GM23338 (cell line): ENCODE measurements around the gene RPTOR. TPM values are rescaled to one million over a fixed set of nuclear protein-coding genes. Genes with fewer than 3 reads are reported as not detected.

Experiments
- ATAC-seq: fragments of 200-7000 bp; cut with Tn5 transposase; 3 replicates; pipeline ENCODE4 v1.9.1; 2020
- DNase-seq: peaks from one replicate; pipeline ENCODE4 v3.0.0-alpha.2; 2015; ENCODE audit warnings: low spot score
- H2AFZ ChIP-seq: fragments of 200-600 bp; sonication (generic); 2 replicates; pipeline ENCODE4 v1.8.0; 2016; ENCODE audit warnings: antibody characterized with exemption, mild to moderate bottlenecking, moderate library complexity
- H3F3A ChIP-seq: fragments of 200-600 bp; sonication (generic); replicated peaks from 2 replicates; pipeline ENCODE4 v1.8.0; 2017; ENCODE audit warnings: antibody characterized with exemption, mixed run types, low read depth
- H3K27ac ChIP-seq: fragments of 200-600 bp; sonication (generic); 2 replicates; pipeline ENCODE4 v1.6.1; 2016; ENCODE audit warnings: low read depth
- H3K27me3 ChIP-seq: fragments of 200-600 bp; sonication (generic); 2 replicates; pipeline ENCODE4 v1.8.0; 2016; ENCODE audit warnings: mild to moderate bottlenecking, mixed run types, moderate library complexity; ENCODE audit not compliant: insufficient read depth
- H3K36me3 ChIP-seq: fragments of 200-600 bp; sonication (generic); 2 replicates; pipeline ENCODE4 v1.8.0; 2016; ENCODE audit warnings: mild to moderate bottlenecking; ENCODE audit not compliant: insufficient read depth
- H3K4me1 ChIP-seq: fragments of 200-600 bp; sonication (generic); 2 replicates; pipeline ENCODE4 v1.8.0; 2016; ENCODE audit warnings: mild to moderate bottlenecking, moderate library complexity; ENCODE audit not compliant: insufficient read depth
- H3K4me2 ChIP-seq: fragments of 200-600 bp; sonication (generic); 2 replicates; pipeline ENCODE4 v1.7.1; 2017; ENCODE audit warnings: mixed run types
- H3K4me3 ChIP-seq: fragments of 200-600 bp; sonication (generic); 2 replicates; pipeline ENCODE4 v1.6.1; 2016; ENCODE audit warnings: mixed run types
- H3K79me2 ChIP-seq: fragments of 200-600 bp; sonication (generic); replicated peaks from 2 replicates; pipeline ENCODE4 v1.8.0; 2017; ENCODE audit warnings: mild to moderate bottlenecking; ENCODE audit not compliant: insufficient read depth
- H3K9me2 ChIP-seq: fragments of 200-600 bp; sonication (generic); 2 replicates; pipeline ENCODE4 v1.8.0; 2017; ENCODE audit not compliant: insufficient read depth
- H4K20me1 ChIP-seq: fragments of 200-600 bp; sonication (generic); replicated peaks from 2 replicates; pipeline ENCODE4 v1.8.0; 2017; ENCODE audit warnings: mild to moderate bottlenecking; ENCODE audit not compliant: insufficient read depth
- H3K27ac Mint-ChIP-seq: 2 replicates; pipeline ENCODE4 v1.8.0; 2020; ENCODE audit warnings: inconsistent platforms, mild to moderate bottlenecking, moderate library complexity, mixed read lengths
- H3K27me3 Mint-ChIP-seq: 3 replicates; pipeline ENCODE4 v1.8.0; 2022; ENCODE audit warnings: low read depth, mild to moderate bottlenecking, moderate library complexity, mixed read lengths, inconsistent platforms; ENCODE audit not compliant: insufficient read depth, poor library complexity
- H3K36me3 Mint-ChIP-seq: 3 replicates; pipeline ENCODE4 v1.8.0; 2021; ENCODE audit warnings: low read depth, mild to moderate bottlenecking, inconsistent platforms, moderate library complexity, mixed read lengths
- H3K4me1 Mint-ChIP-seq: 3 replicates; pipeline ENCODE4 v1.8.0; 2020; ENCODE audit warnings: mild to moderate bottlenecking, inconsistent platforms, mixed read lengths
- H3K4me3 Mint-ChIP-seq: 3 replicates; pipeline ENCODE4 v1.8.0; 2021; ENCODE audit warnings: moderate library complexity, mild to moderate bottlenecking, inconsistent platforms, mixed read lengths
- H3K9me3 Mint-ChIP-seq: 3 replicates; pipeline ENCODE4 v1.8.0; 2020; ENCODE audit warnings: moderate library complexity, mild to moderate bottlenecking, inconsistent platforms, mixed read lengths
- CREB1 ChIP-seq: fragments of 250-450 bp; sonication (Bioruptor Pico); IDR thresholded peaks from 2 replicates; pipeline ENCODE4 v1.5.0; 2020; ENCODE audit warnings: low read depth, mild to moderate bottlenecking, moderate library complexity
- EZH2 ChIP-seq: fragments of 200-600 bp; sonication (generic); IDR thresholded peaks from one replicate; pipeline ENCODE4 v1.8.0; 2017; ENCODE audit warnings: antibody characterized with exemption, mild to moderate bottlenecking, low read depth; ENCODE audit not compliant: unreplicated experiment
- EZH2phosphoT487 ChIP-seq: fragments of 200-600 bp; sonication (generic); IDR thresholded peaks from one replicate; pipeline ENCODE4 v1.8.1; 2018; ENCODE audit warnings: antibody characterized with exemption; ENCODE audit not compliant: unreplicated experiment
- JUNB ChIP-seq: IDR thresholded peaks from one replicate; pipeline ENCODE4 v1.6.1; 2016; ENCODE audit warnings: antibody characterized with exemption; ENCODE audit not compliant: unreplicated experiment
- NANOG ChIP-seq: IDR thresholded peaks from 2 replicates; pipeline ENCODE4 v1.6.1; 2016; ENCODE audit warnings: antibody characterized with exemption, borderline replicate concordance
- POLR2AphosphoS5 ChIP-seq: IDR thresholded peaks from 2 replicates; pipeline ENCODE4 v1.6.1; 2016; ENCODE audit warnings: antibody characterized with exemption, low read depth
- REST ChIP-seq: IDR thresholded peaks from one replicate; pipeline ENCODE4 v1.6.1; 2018; ENCODE audit warnings: antibody characterized with exemption; ENCODE audit not compliant: unreplicated experiment
- STAT1 ChIP-seq: IDR thresholded peaks from one replicate; pipeline ENCODE4 v1.6.1; 2016; ENCODE audit warnings: antibody characterized with exemption; ENCODE audit not compliant: unreplicated experiment
- ZNF114 ChIP-seq: fragments of 250-450 bp; sonication (Bioruptor Pico); IDR thresholded peaks from 2 replicates; pipeline ENCODE4 v1.5.0; 2020; ENCODE audit warnings: mild to moderate bottlenecking, moderate library complexity
- ZNF331 ChIP-seq: fragments of 250-450 bp; sonication (Bioruptor Pico); IDR thresholded peaks from 2 replicates; pipeline ENCODE4 v1.5.0; 2020; ENCODE audit warnings: low read depth, mild to moderate bottlenecking, moderate library complexity
- ZNF462 ChIP-seq: fragments of 250-450 bp; sonication (Bioruptor Pico); IDR thresholded peaks from 2 replicates; pipeline ENCODE4 v1.5.0; 2020; ENCODE audit warnings: mild to moderate bottlenecking, moderate library complexity
- polyA plus RNA-seq: library from polyadenylated mRNA; unstranded; fragments of >200 nt; fragmentation: Nextera tagmentation; extraction: Ambion mirVana; gene quantifications from 2 replicates; pipeline ENCODE4 v1.2.1, GENCODE V29; 2016
- total RNA-seq: library from RNA; depleted of rRNA; stranded (reverse); fragments of >200 nt; shearing (Covaris generic); gene quantifications from 2 replicates; pipeline ENCODE4 v1.2.3, GENCODE V29; 2014
- TF ChIP-seq, protein P1 (sequence below): IDR thresholded peaks from 2 replicates; pipeline ENCODE4 v1.6.1; 2016; ENCODE audit warnings: antibody characterized with exemption
- TF ChIP-seq, protein P2 (sequence below), 2 experiments: fragments of 200-600 bp in 1 of 2; sonication (generic) in 1 of 2; conservative IDR thresholded peaks; 2 replicates each; pipeline versions ENCODE4 v1.5.1 to v1.6.1; 2016 to 2017; ENCODE audit warnings: antibody characterized with exemption in 2 of 2, low read depth in 2 of 2, mild to moderate bottlenecking in 2 of 2, moderate library complexity in 1 of 2

RPTOR gene
- total and polyA plus RNA-seq, 2 experiments from 2014 or later, result 9.5 to 38.0 TPM

DNA sequence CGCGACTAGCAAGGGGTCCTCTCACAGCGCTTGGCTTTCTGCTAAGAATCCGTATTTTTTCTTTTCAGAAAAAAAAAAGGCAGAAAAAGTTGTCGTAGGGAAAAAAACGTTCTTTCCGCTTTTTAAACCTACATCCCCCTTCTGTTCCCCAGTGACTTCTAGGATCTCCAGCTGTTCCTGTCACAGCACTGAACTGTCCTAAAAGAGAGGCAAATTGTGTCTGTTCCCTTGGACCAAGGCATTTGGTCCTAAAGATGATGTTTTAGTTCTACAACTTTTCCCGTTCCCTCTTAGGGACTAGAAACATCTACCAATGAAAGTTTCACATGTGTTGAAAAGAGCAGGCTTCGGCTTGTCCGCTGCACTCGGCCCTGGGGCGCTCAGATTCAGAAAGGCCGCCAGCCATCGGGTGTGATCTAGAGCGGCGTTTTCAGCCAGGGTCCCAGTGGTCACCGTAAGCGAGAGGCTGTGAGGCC is 346.3 kb downstream of the RPTOR start:
- 0 out of 2 replicates have a peak, but pooled peaks cover 3% of the 10 kb centered on the region for H4K20me1 ChIP-seq
- H3K27ac ChIP-seq, result peak overlapping the region; percentile 80
- H3K4me1 ChIP-seq, result no peaks in the 10 kb centered on the region
- no peak overlapping the region for H3K4me2 ChIP-seq
- H3K27me3 Mint-ChIP-seq, result peaks cover 6% of the 10 kb centered on the region
- no peaks in the 10 kb centered on the region; the same call in 2 of the 3 replicates for H3K9me3 Mint-ChIP-seq
- H3K27ac Mint-ChIP-seq, result peak overlapping the region; percentile 80
- H3K4me1 Mint-ChIP-seq, result no peaks in the 10 kb centered on the region
- H3K36me3 Mint-ChIP-seq, result peaks cover 10% of the 10 kb centered on the region; the same call in 2 of the 3 replicates
- H3K79me2 ChIP-seq, result no peaks in the 10 kb centered on the region
- H3K4me3 ChIP-seq, result no peak overlapping the region
- TF ChIP-seq POLR2AphosphoS5 (no peak), CREB1 (CRISPR knock-in tag) (no peak), REST (no peak), EZH2 (no peak), EZH2phosphoT487 (no peak), STAT1 (no peak), JUNB (no peak), ZNF114 (CRISPR knock-in tag) (no peak), ZNF331 (CRISPR knock-in tag) (no peak), NANOG (no peak), ZNF462 (CRISPR knock-in tag) (no peak)
- TF ChIP-seq, protein P1, sequence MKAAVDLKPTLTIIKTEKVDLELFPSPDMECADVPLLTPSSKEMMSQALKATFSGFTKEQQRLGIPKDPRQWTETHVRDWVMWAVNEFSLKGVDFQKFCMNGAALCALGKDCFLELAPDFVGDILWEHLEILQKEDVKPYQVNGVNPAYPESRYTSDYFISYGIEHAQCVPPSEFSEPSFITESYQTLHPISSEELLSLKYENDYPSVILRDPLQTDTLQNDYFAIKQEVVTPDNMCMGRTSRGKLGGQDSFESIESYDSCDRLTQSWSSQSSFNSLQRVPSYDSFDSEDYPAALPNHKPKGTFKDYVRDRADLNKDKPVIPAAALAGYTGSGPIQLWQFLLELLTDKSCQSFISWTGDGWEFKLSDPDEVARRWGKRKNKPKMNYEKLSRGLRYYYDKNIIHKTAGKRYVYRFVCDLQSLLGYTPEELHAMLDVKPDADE, result no peak
- TF ChIP-seq, protein P2, sequence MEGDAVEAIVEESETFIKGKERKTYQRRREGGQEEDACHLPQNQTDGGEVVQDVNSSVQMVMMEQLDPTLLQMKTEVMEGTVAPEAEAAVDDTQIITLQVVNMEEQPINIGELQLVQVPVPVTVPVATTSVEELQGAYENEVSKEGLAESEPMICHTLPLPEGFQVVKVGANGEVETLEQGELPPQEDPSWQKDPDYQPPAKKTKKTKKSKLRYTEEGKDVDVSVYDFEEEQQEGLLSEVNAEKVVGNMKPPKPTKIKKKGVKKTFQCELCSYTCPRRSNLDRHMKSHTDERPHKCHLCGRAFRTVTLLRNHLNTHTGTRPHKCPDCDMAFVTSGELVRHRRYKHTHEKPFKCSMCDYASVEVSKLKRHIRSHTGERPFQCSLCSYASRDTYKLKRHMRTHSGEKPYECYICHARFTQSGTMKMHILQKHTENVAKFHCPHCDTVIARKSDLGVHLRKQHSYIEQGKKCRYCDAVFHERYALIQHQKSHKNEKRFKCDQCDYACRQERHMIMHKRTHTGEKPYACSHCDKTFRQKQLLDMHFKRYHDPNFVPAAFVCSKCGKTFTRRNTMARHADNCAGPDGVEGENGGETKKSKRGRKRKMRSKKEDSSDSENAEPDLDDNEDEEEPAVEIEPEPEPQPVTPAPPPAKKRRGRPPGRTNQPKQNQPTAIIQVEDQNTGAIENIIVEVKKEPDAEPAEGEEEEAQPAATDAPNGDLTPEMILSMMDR (conservative IDR thresholded peaks at IDR 0.05; ENCODE audit: low read depth in 2 of 2), result no peak
- H3K36me3 ChIP-seq, result 0 out of 2 replicates have a peak, but pooled peaks cover 3% of the 10 kb centered on the region
- no peaks in the 10 kb centered on the region for H3F3A ChIP-seq
- H3K4me3 Mint-ChIP-seq, result no peak overlapping the region
- ATAC-seq (no peak), DNase-seq (no peak)
- H3K9me2 ChIP-seq, result no peaks in the 10 kb centered on the region
- no peaks in the 10 kb centered on the region for H3K27me3 ChIP-seq
- no peak overlapping the region for H2AFZ ChIP-seq
